Thymus (tissue), 11 donors: ENCODE measurements around the gene PGM1. TPM values are rescaled to one million over a fixed set of nuclear protein-coding genes. Genes with fewer than 3 reads are reported as not detected.
A peak's percentile ranks its signal among the peaks of the same experiment; 100 is the strongest.

Experiments used
- DNase-seq, 9 donors: peaks; one replicate each; pipeline ENCODE4 v3.0.0-alpha.2; 2013; ENCODE audit warnings: low spot score in 9 of 9, low read depth in 6 of 9, missing footprints in 1 of 9
- H3K27ac ChIP-seq, 2 donors: one replicate each; pipeline ENCODE4 v1.5.1; 2013; ENCODE audit warnings: control low read depth in 1 of 2, low read depth in 1 of 2, low read length in 1 of 2, mild to moderate bottlenecking in 1 of 2, moderate library complexity in 1 of 2
- H3K27me3 ChIP-seq, 2 donors: one replicate each; pipeline ENCODE4 v1.5.1; 2013; ENCODE audit warnings: low read length in 1 of 2; ENCODE audit not compliant: control insufficient read depth in 2 of 2, insufficient read depth in 1 of 2
- H3K36me3 ChIP-seq, 2 donors: one replicate each; pipeline ENCODE4 v1.5.1; 2013; ENCODE audit warnings: low read length in 1 of 2, mild to moderate bottlenecking in 1 of 2, moderate library complexity in 1 of 2; ENCODE audit not compliant: control insufficient read depth in 2 of 2, insufficient read depth in 2 of 2
- H3K4me1 ChIP-seq, 2 donors: one replicate each; pipeline ENCODE4 v1.5.1; 2013; ENCODE audit warnings: low read length in 2 of 2; ENCODE audit not compliant: control insufficient read depth in 2 of 2, insufficient read depth in 2 of 2
- H3K4me3 ChIP-seq, 2 donors: one replicate each; pipeline ENCODE4 v1.5.1; 2013; ENCODE audit warnings: low read length in 2 of 2, control low read depth in 1 of 2, mild to moderate bottlenecking in 1 of 2
- H3K9me3 ChIP-seq, 2 donors: one replicate each; pipeline ENCODE4 v1.5.1; 2013; ENCODE audit warnings: low read length in 1 of 2, mild to moderate bottlenecking in 1 of 2; ENCODE audit not compliant: control insufficient read depth in 2 of 2, insufficient read depth in 1 of 2
- WGBS: extraction: QIAGEN DNeasy Blood & Tissue Kit; methylation state at CpG from one replicate; pipeline ENCODE4 v1.1.7; 2013; 5-methylcytosine and 5-hydroxymethylcytosine counted together
- polyA plus RNA-seq: library from polyadenylated mRNA; stranded (reverse); fragments of 200-250 nt; gene quantifications from one replicate; pipeline ENCODE4 v1.2.3, GENCODE V29; 2013
- total RNA-seq: library from RNA; stranded (reverse); fragments of 120-200 nt; gene quantifications from one replicate; pipeline ENCODE4 v1.2.4, GENCODE V29; 2013
- donor health status: healthy.

Gene PGM1
- total and polyA plus RNA-seq, 2 donors = 9.6 to 18.1 TPM

GRCh38 chr1:63593886-63594605 lies 835 bp downstream of the PGM1 start:
- Histone ChIP-seq H3K4me3 (peak overlapping the region; percentile 67 to 84), H3K9me3 (no peaks in the 10 kb centered on the region), H3K27me3 (peaks cover 0 to 6% of the 10 kb centered on the region in 2 donors), H3K36me3 (no peaks in the 10 kb centered on the region), H3K27ac (peak overlapping the region; percentile 88 to 93), H3K4me1 (peaks cover 3 to 14% of the 10 kb centered on the region in 2 donors)
- peak in 8 of 9 donors; percentile 30 to 80 (median 44) for DNase-seq
- 2% methylated on average over 55 of the region's 55 CpGs for WGBS

DNA sequence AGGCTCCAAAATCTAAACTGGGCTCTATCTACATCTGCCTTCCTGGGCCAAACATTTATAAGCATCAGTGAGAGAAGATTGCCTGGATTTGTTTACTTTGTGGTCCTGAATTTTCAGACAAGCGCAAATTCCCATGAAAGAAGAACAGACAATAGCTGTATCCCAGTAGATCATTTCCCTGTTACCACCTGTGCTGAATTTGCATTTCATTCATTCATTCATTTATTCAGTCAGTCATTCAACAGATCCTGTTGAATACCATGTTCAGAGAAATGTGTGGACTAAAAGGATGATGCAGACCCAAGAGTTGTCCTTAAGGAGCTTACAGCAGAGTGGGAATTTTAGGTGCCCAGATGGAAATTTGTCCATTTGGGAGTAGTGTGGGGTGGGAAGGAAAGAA lies 2.2 kb downstream of the PGM1 start:
- Histone ChIP-seq H3K9me3 (no peaks in the 10 kb centered on the region), H3K4me3 (no peak overlapping the region), H3K27me3 (peaks cover 0 to 6% of the 10 kb centered on the region in 2 donors), H3K27ac (no peak overlapping the region), H3K4me1 (peaks cover 3 to 14% of the 10 kb centered on the region in 2 donors), H3K36me3 (no peaks in the 10 kb centered on the region)
- DNase-seq = no peak
- 100% methylated on average over 1 of the region's 1 CpG for WGBS

DNA sequence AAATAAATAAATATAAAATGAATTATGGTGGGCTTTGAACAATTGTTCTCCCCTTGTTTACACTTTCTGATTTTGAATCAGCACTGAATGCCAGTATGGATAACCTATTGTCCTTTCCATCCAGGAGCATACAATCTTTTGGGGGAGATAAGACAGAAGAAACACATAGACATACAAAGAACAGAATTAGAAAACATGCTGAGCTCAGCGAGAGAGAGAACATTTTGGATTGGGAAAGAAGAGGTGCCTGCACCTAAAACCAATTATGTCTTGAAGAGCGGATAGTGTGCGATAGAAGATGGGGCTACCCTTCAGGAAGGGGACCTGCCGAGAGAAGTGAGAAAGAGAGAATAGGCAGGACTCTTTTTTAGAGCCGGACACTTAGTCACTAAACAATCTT lies 6.6 kb downstream of the PGM1 start:
- Histone ChIP-seq H3K4me1 (no peaks in the 10 kb centered on the region), H3K27me3 (no peaks in the 10 kb centered on the region), H3K9me3 (no peaks in the 10 kb centered on the region), H3K27ac (no peak overlapping the region), H3K4me3 (no peak overlapping the region), H3K36me3 (no peaks in the 10 kb centered on the region)
- 97% methylated on average over 5 of the region's 5 CpGs for WGBS
- DNase-seq = no peak

DNA sequence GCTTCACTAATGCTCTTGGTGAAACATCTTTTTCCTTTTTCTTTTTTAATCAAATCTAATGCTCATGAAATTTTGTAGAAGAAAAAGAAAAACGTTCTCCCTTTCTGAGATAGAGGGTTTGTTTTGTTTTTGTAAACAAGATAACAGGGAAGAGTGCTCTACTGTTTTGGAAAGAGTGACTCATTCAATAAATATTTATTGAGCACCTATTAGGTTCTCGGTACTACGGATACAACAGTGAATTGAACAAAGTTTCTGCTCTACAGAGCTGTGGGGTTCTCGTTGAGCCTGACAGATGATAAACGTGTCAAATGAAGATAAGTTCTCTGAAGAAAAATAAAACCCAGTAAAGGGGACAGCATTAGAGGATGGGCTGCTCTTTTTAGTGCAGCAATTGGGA lies 7.0 kb downstream of the PGM1 start:
- Histone ChIP-seq H3K27ac (no peak overlapping the region), H3K4me3 (no peak overlapping the region), H3K4me1 (no peaks in the 10 kb centered on the region), H3K27me3 (no peaks in the 10 kb centered on the region), H3K36me3 (no peaks in the 10 kb centered on the region), H3K9me3 (no peaks in the 10 kb centered on the region)
- 96% methylated on average over 5 of the region's 5 CpGs for WGBS
- DNase-seq = no peak

DNA sequence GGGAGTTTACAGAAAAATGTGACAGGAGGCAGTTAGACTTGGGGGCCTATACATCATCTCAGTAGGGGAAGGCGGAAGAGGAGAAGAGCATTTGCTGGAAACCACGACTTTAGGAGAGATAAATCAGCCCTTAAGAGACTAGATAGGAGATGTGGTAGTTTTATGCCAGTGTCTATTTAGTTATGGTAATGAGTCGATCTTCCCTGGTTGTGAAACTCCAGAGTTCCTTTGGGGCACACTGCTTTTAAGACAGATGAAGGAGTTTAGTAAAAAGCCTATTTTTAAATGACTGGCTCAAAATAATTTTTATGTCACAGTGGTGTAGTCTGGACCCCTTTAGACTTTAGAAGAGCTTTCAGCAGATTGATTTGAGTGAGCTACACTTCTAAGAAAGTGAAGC lies 7.8 kb downstream of the PGM1 start:
- Histone ChIP-seq H3K36me3 (no peaks in the 10 kb centered on the region), H3K27me3 (no peaks in the 10 kb centered on the region), H3K4me1 (no peaks in the 10 kb centered on the region), H3K4me3 (no peak overlapping the region), H3K9me3 (no peaks in the 10 kb centered on the region), H3K27ac (no peak overlapping the region)
- DNase-seq = no peak
- 90% methylated on average over 3 of the region's 3 CpGs for WGBS

DNA sequence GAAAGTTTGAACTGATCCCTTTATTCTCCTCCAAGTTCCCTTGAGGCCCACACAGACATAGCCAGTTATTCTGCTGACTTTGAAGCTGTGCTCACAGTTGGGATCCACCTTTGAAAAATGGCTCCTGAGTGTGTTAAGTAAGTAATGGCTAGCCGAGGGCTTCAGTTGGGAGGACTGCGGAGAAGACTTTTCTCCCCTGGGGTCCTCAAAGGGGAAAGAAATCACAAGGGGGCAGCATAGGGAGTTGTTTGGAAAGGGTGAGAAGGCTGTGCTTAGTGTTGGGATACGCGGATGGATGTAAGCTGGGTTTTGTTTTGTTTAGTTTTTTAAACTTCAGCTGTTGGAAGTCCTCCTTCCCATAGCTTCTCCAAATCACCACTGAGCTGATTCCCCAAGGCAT lies 8.3 kb downstream of the PGM1 start:
- Histone ChIP-seq H3K27ac (no peak overlapping the region), H3K4me3 (no peak overlapping the region), H3K4me1 (no peaks in the 10 kb centered on the region), H3K9me3 (no peaks in the 10 kb centered on the region), H3K27me3 (no peaks in the 10 kb centered on the region), H3K36me3 (no peaks in the 10 kb centered on the region)
- 96% methylated on average over 4 of the region's 4 CpGs for WGBS
- no peak for DNase-seq

DNA sequence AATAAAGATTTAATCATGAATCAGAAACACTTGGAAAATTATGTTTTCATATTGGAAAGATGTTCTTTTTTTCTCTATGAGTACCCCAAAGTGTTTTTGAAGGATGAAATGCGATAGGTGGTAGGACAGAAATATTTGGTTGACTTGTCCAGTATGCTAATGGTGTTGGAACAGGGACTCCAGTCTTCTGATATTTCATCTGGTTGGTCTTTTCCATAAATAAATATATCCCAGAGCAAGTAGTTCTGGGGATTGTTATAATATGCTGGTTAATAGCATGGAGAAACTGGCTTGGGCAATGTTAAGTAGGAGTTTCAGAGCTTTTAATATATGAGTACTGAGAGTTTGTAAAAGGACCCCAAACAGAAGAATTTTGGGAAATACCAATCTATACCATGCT lies 8.7 kb downstream of the PGM1 start:
- 97% methylated on average over 1 of the region's 1 CpG for WGBS
- Histone ChIP-seq H3K36me3 (no peaks in the 10 kb centered on the region), H3K27me3 (no peaks in the 10 kb centered on the region), H3K9me3 (no peaks in the 10 kb centered on the region), H3K4me3 (no peak overlapping the region), H3K4me1 (no peaks in the 10 kb centered on the region), H3K27ac (no peak overlapping the region)
- DNase-seq = no peak

- DNase-seq = no peak
- H3K4me3 ChIP-seq = no peak overlapping the region
- WGBS = 96% methylated on average over 5 of the region's 5 CpGs
- H3K27ac ChIP-seq = no peak overlapping the region
- H3K4me1 ChIP-seq = no peaks in the 10 kb centered on the region
- no peaks in the 10 kb centered on the region for H3K36me3 ChIP-seq
- no peaks in the 10 kb centered on the region for H3K27me3 ChIP-seq
- no peaks in the 10 kb centered on the region for H3K9me3 ChIP-seq
Measured at GRCh38 chr1:63602629-63603028, 9.4 kb downstream of the PGM1 start.

DNA sequence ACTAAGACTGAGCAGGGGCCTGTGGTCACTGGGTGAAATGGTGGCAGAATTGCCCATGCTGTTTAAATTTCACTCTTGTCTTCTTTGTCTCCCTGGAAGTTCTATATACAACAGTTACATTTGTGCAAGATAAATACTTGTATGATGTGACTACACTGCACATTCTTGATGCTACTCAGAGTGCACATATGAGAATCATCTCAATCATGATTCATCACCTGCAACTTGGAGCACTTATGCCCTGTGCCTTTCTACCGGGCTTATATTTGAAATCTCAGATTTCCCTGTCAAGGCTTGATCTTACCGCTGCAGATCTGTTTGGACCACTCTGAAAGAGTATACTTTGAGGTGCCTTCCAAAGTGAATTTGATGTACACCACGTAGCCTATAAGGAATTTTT lies 10.6 kb downstream of the PGM1 start:
- Histone ChIP-seq H3K4me1 (no peaks in the 10 kb centered on the region), H3K36me3 (no peaks in the 10 kb centered on the region), H3K27me3 (no peaks in the 10 kb centered on the region), H3K4me3 (no peak overlapping the region), H3K27ac (no peak overlapping the region), H3K9me3 (no peaks in the 10 kb centered on the region)
- WGBS = 97% methylated on average over 3 of the region's 3 CpGs
- DNase-seq = no peak
